HUDEP-2 (cell line): ENCODE results near the gene RAB34.

ENCODE experiments used
- DNase-seq, 76 experiments: peaks; one replicate each; lab custom pipeline; 2025; ENCODE audit not compliant: unreplicated experiment in 76 of 76; lab: John Stamatoyannopoulos, UW

Gene RAB34

DNA sequence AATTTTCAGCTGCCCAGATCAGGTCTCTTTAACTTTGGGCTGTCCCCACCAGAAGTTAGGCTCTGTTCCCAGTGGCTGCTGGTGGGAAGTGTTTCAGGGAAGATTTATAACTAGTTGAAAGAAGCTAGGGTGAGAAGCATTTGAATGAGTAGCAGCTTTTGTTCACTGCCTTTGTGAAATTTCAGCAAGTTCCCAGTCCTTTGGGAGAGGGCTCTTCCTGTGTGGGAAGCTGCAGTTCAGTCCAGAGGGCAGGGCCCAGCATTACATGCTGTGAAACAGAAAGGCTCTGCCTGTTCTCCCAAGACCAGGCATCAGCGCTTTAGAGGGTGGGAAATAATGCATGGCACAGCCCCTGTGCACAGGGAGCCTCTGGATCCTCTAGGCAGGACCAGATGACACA, 23.8 kb downstream of the RAB34 start:
- no peak for DNase-seq

DNA sequence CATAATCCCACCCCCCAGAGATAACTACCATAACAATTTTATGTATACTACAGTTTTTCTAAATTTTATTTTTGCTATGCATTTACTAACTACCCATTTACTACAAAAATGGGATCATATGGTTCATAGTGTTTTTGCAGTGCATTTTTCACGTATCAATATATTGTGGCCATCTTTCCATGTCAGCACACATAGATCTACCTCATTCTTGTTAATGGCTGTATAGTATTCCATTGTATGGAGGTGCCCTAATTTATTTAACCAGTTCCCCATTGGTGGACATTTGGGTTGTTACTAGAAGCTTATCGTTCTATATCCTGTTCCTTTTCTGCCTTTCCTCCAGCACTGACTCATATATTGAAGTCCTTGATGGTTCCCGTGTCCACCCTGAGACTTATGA, 28.7 kb downstream of the RAB34 start:
- no peak for DNase-seq

DNA sequence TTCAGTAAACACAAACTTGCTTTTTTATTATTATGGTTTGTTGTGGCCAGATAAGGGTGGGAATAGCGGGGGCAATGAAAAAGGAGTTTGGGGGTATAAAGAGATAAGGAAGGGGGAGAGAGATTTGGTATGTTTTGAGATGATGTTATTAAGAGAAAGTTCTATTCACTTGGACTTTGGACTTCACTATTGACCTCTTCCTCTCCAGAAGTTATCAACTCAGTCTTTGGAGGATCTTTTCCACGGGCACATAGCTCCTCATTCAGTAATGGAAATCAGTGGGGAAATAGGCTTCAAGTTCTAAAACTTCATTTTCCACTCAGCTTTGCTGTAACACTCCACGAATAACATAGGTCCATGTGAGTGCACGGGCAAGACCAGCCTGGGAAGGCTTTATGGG, 29.2 kb downstream of the RAB34 start:
- no peak for DNase-seq

DNA sequence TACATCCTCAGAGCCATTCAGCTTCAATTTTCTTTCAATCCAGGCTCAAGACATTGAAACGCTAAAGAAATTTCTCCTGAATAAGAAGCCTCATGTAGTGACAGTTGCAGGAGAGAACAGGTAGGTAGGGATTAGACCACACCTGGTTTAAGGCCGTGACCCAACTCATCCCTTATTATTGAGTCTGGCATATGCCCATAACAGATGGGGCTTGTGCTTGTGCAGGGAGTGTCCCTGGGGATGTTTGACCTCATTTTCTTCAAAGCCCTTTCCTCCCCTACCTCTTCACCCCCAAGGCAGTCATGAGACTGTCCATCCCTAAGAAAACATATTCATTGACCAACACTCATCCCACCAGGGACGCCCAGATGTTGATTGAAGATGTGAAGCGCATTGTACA, 31.4 kb downstream of the RAB34 start:
- DNase-seq = no peak

DNA sequence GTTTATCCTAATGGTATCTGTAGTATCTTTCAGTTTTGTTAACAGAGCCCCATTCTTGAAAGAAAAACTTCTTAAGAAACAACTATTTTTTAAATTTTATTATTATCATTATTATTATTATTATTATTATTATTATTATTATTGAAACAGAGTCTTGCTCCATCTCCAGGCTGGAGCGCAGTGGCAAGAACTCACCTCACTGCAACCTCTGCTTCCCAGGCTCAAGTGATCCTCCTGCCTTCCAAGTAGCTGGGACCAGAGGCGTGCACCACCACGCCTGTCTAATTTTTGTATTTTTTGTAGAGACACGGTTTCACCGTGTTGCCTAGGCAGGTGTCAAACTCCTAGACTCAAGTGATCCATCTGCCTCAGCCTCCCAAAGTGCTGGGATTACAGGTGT, 32.3 kb downstream of the RAB34 start:
- no peak for DNase-seq

DNA sequence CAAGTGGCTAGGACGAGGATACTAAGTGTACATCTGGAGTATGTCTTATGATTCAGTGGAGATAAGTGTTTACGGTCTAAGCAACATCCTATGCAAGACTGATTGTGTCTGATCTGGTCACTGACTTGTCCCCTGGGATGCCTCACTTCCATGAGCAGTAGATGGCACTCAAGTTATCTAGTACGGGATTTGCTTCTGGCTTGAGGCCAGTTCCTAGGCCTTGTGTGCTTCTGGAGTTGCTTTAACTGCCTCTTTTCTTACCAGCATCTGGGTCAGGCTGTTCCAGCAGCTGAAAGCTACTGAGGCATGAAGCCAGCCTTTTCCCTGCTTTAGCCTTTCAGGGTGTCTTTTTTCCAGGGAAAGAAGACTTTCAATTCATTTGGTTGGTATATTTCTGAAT, 32.7 kb downstream of the RAB34 start:
- peak in 3 of 76 experiments; percentile 3 to 14 (median 3) for DNase-seq

DNA sequence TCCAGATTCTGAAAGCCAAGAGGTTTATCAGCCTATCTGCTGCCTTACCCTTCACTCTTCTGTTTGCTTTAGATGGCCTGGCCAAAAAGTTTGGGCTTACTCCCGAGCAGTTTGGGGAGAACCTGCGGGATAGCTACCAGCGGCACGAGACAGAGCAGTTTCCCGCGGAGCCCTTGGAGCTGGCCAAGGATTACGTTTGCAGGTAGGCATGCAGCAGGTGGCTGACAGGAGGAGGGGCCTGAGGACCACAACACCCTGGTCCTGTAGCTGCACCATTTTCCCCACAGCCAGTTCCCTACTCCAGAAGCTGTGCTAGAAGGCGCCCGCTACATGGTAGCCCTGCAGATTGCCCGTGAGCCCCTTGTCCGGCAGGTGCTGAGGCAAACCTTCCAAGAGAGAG, 35.0 kb downstream of the RAB34 start:
- no peak for DNase-seq

DNA sequence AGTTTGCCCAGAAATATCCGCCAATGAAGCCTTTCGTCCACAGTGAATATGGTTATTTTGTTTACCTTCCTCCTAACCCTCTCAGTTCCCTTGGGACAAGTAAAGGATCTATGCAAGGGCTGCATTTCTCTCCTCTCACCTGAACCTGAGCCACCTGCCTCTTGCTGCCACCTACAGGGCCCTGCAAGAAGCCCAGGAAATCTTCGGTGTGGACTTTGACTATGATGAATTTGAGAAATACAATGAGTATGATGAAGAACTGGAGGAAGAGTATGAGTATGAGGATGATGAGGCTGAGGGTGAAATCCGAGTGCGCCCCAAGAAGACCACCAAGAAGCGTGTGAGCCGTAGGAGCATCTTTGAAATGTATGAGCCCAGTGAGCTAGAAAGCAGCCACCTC, 41.7 kb downstream of the RAB34 start:
- DNase-seq = peak in 1 of 76 experiments; percentile 18

DNA sequence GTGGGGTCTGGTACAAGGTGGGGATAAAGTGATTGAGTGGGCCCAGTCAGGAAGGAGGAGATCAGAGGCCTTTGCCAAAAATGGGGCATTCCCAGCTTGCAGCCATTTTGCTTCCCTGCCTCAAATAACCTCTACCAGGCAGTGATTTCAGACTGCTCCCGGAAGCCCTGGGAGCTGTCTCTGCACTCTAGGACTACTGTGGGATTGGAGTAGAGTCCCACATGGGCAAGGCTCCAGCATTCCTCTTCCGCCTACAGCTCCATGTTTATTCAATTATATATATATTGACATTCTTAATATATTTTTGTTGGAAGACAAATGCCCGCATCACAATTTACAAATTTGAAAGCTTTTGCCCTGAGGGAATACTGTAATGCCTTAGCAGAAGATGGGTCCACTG, 42.2 kb downstream of the RAB34 start:
- no peak for DNase-seq

DNA sequence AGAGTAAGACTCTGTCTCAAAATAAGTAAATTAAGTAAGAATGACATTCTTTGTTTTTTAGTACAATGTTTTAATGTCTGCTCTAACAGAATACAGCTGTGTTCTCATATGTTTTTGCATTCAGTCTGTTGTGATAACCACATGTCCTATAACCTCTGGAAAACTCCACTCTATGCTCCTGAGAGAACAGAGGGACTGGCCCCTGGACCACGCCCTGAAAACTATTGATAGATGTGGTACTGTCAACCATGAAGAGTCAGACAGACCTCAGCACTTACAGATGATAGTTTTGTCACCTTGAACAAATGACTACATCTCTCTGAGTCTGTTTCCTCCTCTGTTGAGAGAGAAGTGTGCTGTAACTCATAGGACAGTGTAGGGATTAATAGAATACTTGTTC, 47.8 kb downstream of the RAB34 start:
- no peak for DNase-seq

DNA sequence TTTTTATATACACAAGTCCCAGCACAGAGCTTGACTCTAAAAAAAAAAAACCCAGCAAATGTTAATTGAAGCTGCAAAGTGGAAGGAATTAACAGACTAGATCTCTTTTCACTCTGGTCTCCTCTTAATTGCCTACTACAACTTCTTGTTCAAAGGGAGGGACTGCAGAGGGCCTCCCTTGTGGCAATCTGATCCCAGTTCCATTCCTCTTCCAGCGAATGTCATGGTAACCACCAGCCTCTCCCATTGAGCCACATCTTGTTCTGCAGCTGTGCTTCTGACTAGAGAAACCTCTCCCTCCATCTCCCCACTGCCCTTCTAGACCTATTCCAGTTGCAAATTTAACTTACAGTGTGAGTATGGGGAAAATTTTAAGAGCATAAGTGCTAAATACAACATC, 49.8 kb downstream of the RAB34 start:
- no peak for DNase-seq

DNA sequence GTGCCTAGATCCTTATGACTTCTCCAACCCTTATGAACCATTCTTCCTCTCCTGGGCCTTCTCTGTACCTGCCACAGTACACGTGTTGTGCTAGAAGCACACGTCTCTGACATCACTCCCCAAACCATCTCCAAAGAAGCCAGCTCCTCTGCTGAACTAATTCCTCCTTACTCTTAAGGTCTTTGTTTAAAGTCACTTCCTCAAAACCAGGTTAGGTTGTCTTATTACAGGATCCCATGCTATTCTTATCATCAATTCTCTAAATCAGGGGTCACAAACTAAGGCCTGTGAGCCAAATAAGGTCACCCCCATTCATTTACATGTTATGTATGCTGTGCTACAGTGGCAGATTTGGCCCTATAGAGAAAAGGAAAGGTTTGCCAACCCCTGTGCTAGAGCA, 51.7 kb downstream of the RAB34 start:
- no peak for DNase-seq
